WTC11 (cell line): ENCODE results near the gene MS4A4A.

Source experiments
- CREB1 ChIP-seq: sonication (generic); formaldehyde crosslinking; IDR thresholded peaks from 2 replicates; pipeline ENCODE4 v1.8.0; 2023; ENCODE audit warnings: mild to moderate bottlenecking, missing genetic modification reagents
- KAT7 ChIP-seq: sonication (generic); formaldehyde crosslinking; IDR thresholded peaks from 2 replicates; pipeline ENCODE4 v1.8.1; 2023; ENCODE audit warnings: missing genetic modification reagents, mild to moderate bottlenecking, borderline replicate concordance
- ZNF416 ChIP-seq: fragments of 250-450 bp; sonication (Bioruptor Pico); IDR thresholded peaks from 2 replicates; pipeline ENCODE4 v1.9.0; 2021; ENCODE audit warnings: mild to moderate bottlenecking, inconsistent platforms
- TF ChIP-seq, protein P1 (sequence below): fragments of 200-600 bp; IDR thresholded peaks from 2 replicates; pipeline ENCODE4 v1.8.0; 2022; ENCODE audit warnings: antibody characterized with exemption
- TF ChIP-seq, protein P2 (sequence below): fragments of 250-450 bp; sonication (Bioruptor Pico); IDR thresholded peaks from 2 replicates; pipeline ENCODE4 v2.1.2; 2022; ENCODE audit warnings: mild to moderate bottlenecking, moderate library complexity
- TF ChIP-seq, protein P3 (sequence below): sonication (generic); formaldehyde crosslinking; IDR thresholded peaks from 2 replicates; pipeline ENCODE4 v1.8.0; 2022; ENCODE audit warnings: mild to moderate bottlenecking, missing genetic modification reagents
- TF ChIP-seq, protein P4 (sequence below): sonication (generic); formaldehyde crosslinking; IDR thresholded peaks from 2 replicates; pipeline ENCODE4 v1.8.1; 2023; ENCODE audit warnings: mild to moderate bottlenecking, missing genetic modification reagents, moderate library complexity
- TF ChIP-seq, protein P5 (sequence below): sonication (generic); formaldehyde crosslinking; IDR thresholded peaks from 2 replicates; pipeline ENCODE4 v1.8.0; 2022; ENCODE audit warnings: mild to moderate bottlenecking, missing genetic modification reagents
- TF ChIP-seq, protein P6 (sequence below): sonication (generic); formaldehyde crosslinking; conservative IDR thresholded peaks from 2 replicates; pipeline ENCODE4 v1.8.1; 2023; ENCODE audit warnings: mild to moderate bottlenecking, low read depth, missing genetic modification reagents, moderate library complexity

DNA sequence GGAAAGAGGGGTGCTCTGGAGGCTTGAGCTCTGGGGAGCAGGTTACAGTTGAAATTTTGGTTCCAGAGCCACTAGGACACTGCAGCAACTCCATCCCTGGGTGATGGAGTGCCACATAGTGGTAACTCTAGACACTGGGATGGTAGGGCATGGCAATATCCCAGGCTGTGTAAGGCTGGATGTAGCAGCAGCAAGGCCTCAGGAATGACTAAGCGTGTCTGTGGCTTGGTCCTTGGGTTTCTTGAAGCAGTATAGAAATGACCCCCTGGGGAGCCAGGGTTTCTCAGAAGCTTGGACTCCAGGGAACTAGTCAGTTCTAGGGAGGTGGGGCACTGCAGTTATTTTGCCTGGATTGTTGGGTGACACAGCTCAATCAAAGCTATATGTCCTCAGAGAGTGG is 8.1 kb downstream of the MS4A4A start:
- TF ChIP-seq CREB1 (CRISPR knock-in tag): no peak
- TF ChIP-seq, protein P1, sequence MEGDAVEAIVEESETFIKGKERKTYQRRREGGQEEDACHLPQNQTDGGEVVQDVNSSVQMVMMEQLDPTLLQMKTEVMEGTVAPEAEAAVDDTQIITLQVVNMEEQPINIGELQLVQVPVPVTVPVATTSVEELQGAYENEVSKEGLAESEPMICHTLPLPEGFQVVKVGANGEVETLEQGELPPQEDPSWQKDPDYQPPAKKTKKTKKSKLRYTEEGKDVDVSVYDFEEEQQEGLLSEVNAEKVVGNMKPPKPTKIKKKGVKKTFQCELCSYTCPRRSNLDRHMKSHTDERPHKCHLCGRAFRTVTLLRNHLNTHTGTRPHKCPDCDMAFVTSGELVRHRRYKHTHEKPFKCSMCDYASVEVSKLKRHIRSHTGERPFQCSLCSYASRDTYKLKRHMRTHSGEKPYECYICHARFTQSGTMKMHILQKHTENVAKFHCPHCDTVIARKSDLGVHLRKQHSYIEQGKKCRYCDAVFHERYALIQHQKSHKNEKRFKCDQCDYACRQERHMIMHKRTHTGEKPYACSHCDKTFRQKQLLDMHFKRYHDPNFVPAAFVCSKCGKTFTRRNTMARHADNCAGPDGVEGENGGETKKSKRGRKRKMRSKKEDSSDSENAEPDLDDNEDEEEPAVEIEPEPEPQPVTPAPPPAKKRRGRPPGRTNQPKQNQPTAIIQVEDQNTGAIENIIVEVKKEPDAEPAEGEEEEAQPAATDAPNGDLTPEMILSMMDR: no peak
- TF ChIP-seq, protein P2, sequence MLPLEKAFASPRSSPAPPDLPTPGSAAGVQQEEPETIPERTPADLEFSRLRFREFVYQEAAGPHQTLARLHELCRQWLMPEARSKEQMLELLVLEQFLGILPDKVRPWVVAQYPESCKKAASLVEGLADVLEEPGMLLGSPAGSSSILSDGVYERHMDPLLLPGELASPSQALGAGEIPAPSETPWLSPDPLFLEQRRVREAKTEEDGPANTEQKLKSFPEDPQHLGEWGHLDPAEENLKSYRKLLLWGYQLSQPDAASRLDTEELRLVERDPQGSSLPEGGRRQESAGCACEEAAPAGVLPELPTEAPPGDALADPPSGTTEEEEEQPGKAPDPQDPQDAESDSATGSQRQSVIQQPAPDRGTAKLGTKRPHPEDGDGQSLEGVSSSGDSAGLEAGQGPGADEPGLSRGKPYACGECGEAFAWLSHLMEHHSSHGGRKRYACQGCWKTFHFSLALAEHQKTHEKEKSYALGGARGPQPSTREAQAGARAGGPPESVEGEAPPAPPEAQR (CRISPR knock-in tag): no peak
- TF ChIP-seq, protein P3, sequence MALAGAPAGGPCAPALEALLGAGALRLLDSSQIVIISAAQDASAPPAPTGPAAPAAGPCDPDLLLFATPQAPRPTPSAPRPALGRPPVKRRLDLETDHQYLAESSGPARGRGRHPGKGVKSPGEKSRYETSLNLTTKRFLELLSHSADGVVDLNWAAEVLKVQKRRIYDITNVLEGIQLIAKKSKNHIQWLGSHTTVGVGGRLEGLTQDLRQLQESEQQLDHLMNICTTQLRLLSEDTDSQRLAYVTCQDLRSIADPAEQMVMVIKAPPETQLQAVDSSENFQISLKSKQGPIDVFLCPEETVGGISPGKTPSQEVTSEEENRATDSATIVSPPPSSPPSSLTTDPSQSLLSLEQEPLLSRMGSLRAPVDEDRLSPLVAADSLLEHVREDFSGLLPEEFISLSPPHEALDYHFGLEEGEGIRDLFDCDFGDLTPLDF (CRISPR knock-in tag): no peak
- TF ChIP-seq, protein P4, sequence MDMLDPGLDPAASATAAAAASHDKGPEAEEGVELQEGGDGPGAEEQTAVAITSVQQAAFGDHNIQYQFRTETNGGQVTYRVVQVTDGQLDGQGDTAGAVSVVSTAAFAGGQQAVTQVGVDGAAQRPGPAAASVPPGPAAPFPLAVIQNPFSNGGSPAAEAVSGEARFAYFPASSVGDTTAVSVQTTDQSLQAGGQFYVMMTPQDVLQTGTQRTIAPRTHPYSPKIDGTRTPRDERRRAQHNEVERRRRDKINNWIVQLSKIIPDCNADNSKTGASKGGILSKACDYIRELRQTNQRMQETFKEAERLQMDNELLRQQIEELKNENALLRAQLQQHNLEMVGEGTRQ: no peak
- TF ChIP-seq KAT7 (CRISPR knock-in tag): no peak
- TF ChIP-seq, protein P5, sequence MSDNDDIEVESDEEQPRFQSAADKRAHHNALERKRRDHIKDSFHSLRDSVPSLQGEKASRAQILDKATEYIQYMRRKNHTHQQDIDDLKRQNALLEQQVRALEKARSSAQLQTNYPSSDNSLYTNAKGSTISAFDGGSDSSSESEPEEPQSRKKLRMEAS (CRISPR knock-in tag): no peak
- no peak for TF ChIP-seq ZNF416
- TF ChIP-seq, protein P6, sequence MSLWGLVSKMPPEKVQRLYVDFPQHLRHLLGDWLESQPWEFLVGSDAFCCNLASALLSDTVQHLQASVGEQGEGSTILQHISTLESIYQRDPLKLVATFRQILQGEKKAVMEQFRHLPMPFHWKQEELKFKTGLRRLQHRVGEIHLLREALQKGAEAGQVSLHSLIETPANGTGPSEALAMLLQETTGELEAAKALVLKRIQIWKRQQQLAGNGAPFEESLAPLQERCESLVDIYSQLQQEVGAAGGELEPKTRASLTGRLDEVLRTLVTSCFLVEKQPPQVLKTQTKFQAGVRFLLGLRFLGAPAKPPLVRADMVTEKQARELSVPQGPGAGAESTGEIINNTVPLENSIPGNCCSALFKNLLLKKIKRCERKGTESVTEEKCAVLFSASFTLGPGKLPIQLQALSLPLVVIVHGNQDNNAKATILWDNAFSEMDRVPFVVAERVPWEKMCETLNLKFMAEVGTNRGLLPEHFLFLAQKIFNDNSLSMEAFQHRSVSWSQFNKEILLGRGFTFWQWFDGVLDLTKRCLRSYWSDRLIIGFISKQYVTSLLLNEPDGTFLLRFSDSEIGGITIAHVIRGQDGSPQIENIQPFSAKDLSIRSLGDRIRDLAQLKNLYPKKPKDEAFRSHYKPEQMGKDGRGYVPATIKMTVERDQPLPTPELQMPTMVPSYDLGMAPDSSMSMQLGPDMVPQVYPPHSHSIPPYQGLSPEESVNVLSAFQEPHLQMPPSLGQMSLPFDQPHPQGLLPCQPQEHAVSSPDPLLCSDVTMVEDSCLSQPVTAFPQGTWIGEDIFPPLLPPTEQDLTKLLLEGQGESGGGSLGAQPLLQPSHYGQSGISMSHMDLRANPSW: no peak
